T1000 (cell line): ENCODE measurements around the gene EDA.
"Not testable (repeated sequence)": the region's sequence is repeated elsewhere in the genome, so short reads cannot be mapped to it uniquely, and the experiment has no call there.

Experiments used
- DNase-seq: peaks from one replicate; lab custom pipeline; 2025; ENCODE audit warnings: mixed read lengths; lab: John Stamatoyannopoulos, UW

The EDA gene

DNA sequence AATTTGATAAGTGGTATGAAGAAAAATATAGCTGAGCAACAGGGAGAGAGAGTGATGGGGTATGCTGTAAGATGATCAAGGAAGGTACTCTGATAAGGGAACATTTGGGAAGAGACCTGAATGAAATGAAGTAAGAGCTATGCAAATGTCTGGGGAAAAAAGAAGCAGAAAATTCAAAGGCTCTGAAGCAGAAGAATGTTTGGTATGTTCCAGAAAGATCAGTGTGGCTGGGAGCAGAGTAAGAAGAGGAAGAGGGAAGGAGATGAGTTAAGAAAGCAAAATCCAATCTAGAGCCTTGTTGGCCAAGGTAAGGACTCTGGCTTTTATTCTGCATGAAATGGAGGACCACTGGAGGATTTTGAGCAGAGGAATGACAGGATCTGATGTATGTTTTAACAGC lies 343.8 kb downstream of the EDA start:
- no peak for DNase-seq

DNA sequence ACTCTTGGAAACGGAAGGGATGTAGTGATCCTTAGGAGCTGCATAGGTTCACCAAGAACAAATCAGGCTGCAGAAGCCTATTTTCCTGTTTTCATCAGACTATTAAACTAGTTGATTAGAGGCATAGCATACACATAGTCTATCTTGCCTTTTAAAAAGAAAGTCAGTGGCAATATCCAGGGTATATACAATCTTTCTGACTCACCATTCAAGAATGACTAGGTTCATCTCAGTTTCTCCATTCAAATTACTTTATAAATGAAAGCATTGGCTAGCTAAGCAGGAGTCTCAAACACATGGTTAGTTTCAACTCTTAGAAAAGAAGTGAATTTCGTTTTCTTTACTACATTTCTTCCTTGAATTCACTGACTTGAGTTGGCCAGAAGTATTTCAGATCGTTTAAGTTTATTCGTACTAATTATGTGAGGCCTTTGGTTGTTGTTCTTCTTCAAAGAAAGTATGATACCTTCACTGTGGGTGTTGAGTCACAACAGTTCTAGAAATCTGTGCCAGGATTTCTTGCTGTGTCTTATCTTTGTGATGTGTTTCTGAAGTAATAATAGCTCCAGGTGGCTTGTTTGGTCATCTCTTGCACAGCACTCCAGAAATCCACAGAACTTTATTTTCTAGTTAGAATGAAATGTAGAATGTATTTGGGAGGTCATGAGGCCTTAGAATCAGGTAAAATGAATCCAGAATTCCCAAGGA lies 345.6 kb downstream of the EDA start:
- DNase-seq = no peak

DNA sequence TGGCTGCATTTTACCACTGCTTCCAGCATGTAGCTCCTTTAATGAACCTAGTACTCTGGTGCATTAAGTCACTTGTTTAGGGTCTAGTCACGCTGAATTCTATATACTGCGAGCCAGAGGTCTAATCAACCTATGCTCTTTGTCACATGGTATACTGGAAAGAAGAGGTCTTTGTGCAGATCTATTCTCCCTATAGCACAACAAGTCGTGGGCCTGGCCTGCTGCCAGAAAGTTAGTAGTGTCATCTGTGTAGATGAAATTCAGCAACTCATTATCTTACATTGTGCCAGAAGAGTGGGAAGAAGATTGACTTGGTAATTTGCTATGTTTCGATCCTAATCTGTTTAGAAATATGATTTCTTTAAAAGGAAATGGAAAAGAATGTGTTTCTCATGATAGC lies 353.0 kb downstream of the EDA start:
- DNase-seq = no peak

GRCh38 chrX:69969460-69969859 lies 353.5 kb downstream of the EDA start:
- DNase-seq = no peak

GRCh38 chrX:69987691-69988090 lies 371.8 kb downstream of the EDA start:
- DNase-seq = no peak

DNA sequence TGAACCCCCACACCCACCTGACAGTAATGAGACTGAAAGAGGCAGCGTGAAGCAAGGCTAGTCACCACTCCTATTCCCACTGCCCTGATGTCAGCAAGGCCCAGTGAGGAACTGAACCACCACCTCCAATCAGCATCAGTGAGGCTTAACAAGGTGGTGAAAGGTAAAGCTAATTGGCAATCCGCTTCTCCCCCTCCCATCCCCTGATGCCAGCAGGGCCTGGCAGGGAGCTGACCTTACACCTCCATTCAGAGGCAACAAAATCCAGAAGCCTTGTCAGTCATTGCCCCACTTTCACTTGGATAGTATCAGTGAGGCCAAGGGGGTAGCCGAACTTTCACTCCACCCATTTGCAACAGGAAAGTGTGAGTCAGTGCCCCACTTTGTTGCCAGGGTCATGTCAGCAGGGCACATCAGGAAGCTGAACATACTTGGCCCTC lies 373.1 kb downstream of the EDA start:
- no peak for DNase-seq

DNA sequence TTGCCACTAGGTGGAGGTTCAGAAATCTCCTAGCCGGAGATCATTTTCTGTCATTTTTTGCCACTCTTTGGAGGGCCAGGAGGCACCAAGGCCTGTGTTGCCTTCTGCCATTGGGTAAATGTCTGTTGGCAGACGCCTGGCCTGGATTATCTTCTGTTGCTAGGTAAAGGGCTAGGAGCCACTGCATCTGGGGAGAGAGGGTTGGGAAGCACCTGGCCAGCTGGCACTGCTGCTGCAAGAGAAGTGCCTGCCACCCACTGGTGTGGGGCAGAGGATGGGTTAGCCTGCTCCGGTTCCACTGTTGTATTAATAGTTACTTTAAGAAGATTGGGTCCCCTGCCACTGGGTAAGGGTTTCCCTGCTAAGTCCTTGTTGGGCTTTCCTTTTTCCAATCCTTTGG lies 375.8 kb downstream of the EDA start:
- no peak for DNase-seq

GRCh38 chrX:69993494-69993893 lies 377.6 kb downstream of the EDA start:
- DNase-seq = no peak

- DNase-seq = no peak
These were observed 379.6 kb downstream of the EDA start for GRCh38 chrX:69995362-69996112.

GRCh38 chrX:69996113-69996468 lies 380.2 kb downstream of the EDA start:
- no peak for DNase-seq

DNA sequence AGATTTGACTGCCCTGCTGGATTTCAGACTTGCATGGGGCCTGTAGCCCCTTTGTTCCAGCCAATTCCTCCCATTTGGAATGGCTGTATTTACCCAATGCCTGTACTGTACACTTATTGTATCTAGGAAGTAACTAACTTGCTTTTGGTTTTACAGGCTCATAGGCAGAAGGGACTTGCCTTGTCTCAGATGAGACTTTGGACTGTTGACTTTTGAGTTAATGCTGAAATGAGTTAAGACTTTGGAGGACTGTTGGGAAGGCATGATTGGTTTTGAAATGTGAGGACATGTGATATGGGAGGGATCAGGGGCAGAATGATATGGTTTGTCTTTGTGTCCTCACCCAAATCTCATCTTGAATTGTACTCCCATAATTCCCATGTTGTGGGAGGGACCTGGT lies 382.4 kb downstream of the EDA start:
- not testable (repeated sequence) for DNase-seq

DNA sequence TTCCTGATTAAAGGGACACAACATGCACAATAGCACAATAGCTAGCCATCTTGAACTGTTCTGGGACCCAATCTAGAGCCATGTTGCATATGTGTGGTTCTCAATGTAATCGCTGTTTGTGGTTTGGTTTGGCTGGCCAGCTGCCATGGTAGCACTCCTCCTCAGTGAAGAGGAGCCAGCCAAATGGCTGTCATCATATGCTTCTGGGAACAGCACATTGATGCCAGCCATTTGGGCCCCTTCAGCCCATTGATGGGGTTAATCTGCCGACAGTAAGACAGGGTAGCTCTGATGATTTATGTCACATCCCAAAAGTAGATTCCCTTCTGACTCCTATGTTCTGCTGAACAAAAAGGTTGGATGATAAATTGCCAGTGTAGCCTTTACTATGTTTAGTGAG lies 385.4 kb downstream of the EDA start:
- no peak for DNase-seq

DNA sequence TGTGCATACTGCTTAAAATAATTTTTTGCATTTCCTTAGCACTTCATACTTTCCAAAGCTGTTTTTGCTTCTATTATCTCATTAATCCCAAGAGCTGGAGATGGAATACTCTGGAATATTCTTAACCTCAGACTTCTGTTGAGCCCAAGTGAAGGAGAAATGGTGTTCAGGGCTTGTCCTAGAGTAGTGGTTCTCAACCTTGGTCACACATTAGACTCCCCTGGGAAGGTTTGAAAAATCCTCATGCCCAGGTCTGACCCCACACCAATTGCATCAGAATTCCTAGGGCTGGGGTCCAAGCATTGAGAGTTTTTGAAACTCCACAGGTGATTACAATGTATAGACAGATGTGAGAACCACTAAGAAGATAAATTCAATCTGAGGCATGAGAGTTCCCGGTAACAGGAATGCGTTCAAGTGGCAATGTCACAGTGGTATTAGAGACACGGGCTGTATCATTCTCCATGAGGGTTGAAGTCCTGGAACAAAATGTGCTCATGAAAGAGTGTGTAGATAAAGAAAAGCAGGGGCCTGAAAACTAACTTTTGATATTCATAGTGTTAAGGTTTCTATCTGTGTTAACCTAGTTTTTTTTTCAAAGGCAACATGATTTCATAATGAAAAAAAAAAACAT lies 385.9 kb downstream of the EDA start:
- DNase-seq = no peak

DNA sequence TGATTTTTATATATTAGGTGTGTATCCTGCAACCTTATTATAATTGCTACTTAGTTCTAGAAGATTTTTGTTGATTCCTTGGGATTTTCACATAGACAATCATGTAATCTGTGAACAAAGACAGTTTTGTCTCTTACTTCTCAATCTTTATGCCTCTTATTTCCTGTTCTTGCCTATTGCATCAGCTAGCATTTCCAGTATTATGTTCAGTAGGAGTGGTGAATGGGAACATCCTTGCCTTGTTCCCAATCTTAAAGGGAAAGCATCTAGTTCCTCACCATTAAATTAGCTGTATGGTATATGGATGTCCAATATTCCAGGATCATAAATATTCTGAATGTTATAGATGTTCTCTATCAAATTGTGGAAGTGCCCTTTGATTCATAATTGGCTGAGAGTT lies 392.0 kb downstream of the EDA start:
- DNase-seq = no peak

DNA sequence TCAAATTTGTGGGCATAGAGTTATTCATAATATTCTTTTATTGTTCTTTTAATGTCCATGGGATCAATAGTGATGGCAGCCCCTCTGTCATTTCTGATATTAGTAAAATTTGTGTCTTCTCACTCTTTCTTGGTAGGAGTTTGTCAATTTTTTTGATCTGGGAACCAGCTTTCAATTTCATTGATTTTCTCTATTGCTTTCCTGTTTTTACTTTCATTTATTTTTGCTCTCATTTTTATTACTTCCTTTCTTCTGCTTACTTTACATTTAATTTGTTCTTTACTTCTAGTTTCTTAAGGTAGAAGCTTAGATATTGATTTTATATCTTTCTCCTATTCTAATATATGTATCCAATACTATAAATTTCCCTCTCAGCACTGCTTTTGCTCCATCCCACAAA lies 393.1 kb downstream of the EDA start:
- DNase-seq = no peak

DNA sequence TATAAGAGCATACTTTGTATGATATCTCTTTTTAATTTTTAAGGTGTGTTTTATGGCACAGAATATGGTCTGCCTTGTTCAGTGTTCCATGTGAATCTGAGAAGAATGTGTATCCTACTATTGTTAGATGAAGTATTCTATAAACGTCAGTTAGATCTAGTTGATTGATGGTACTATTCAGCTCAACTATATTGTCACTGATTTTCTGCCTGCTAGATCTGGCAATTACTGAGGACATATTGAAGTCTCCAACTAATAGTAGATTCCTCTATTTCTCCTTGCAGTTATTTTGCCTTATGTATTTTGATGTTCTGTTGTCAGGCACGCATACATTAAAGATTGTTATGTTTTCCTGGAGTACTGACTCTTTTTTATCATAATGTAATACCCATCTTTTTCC lies 394.1 kb downstream of the EDA start:
- no peak for DNase-seq

GRCh38 chrX:70012756-70013155 lies 396.8 kb downstream of the EDA start:
- DNase-seq = no peak

- DNase-seq = no peak
These were observed 397.8 kb downstream of the EDA start for GRCh38 chrX:70013466-70014381.

GRCh38 chrX:70016513-70016912 lies 400.6 kb downstream of the EDA start:
- DNase-seq = no peak

DNA sequence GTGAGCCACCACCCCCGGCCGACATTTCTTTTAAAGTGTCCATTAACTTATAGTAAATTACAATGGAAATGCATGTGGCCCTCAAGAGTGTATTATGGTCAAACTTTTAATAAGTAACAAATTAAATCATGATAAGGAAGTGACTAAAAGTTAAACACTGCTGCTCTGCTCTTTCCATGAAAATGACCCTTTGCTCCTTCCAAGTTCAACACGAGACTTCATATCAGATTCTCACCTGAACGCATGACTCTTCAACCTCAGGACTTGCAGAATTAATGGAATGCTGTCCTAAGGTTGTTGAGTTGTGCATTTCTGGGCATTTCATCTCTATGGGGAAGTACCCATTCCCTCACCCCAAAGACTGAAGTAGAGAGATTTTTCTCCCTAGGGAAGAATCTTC lies 406.7 kb downstream of the EDA start:
- no peak for DNase-seq

DNA sequence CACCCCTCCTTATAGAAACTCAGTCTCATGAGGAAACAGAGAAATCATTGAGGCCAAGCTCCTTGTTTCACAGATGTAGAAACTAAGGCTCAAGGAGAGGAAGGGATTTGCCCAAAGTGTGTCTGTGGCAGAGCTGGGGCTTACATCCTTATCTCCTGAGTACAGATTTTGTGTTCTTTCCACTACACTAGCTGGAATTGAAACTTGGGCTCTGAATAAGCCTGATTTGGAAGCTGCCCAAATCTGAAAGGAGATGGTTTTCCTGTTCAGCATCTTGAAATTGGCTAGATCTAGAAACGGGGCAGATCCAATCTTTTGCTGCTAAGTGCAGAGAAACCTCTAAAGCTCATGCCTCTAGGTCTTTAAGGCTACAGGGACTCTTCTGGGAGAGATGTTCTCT lies 409.6 kb downstream of the EDA start:
- no peak for DNase-seq
